HepG2 (cell line): ENCODE results near the gene FTL. TPM values are rescaled to one million over a fixed set of nuclear protein-coding genes. Genes with fewer than 3 reads are reported as not detected.

ENCODE experiments used
- CENPT ChIP-seq: sonication (generic); formaldehyde crosslinking; IDR thresholded peaks from 2 replicates; pipeline ENCODE4 v1.8.0; 2022; ENCODE audit warnings: low read depth, mild to moderate bottlenecking, moderate library complexity, missing genetic modification reagents
- CENPX ChIP-seq: sonication (generic); formaldehyde crosslinking; IDR thresholded peaks from 2 replicates; pipeline ENCODE4 v1.9.0; 2021; ENCODE audit warnings: mild to moderate bottlenecking, missing genetic modification reagents, moderate library complexity
- DBP ChIP-seq: sonication (generic); formaldehyde crosslinking; IDR thresholded peaks from 2 replicates; pipeline ENCODE4 v1.4.0; 2020; ENCODE audit warnings: missing genetic modification reagents; ENCODE audit errors: not compliant biosample characterization
- KAT8 ChIP-seq: IDR thresholded peaks from 2 replicates; pipeline ENCODE4 v1.6.1; 2016; ENCODE audit warnings: missing genetic modification reagents, missing compliant biosample characterization
- KLF12 ChIP-seq: sonication (generic); formaldehyde crosslinking; IDR thresholded peaks from 2 replicates; pipeline ENCODE4 v1.4.0; 2020; ENCODE audit warnings: missing genetic modification reagents, borderline replicate concordance
- MATR3 ChIP-seq: sonication (generic); formaldehyde crosslinking; IDR thresholded peaks from 2 replicates; pipeline ENCODE4 v1.4.0; 2020; ENCODE audit warnings: missing genetic modification reagents
- RERE ChIP-seq: IDR thresholded peaks from 2 replicates; pipeline ENCODE4 v1.6.1; 2016; ENCODE audit warnings: low read depth, missing genetic modification reagents, missing compliant biosample characterization
- SAP130 ChIP-seq: IDR thresholded peaks from 2 replicates; pipeline ENCODE4 v1.6.1; 2016; ENCODE audit warnings: low read depth
- SATB2 ChIP-seq: sonication (generic); formaldehyde crosslinking; IDR thresholded peaks from 2 replicates; pipeline ENCODE4 v1.5.0; 2020; ENCODE audit warnings: missing genetic modification reagents
- SMYD3 ChIP-seq: sonication (generic); formaldehyde crosslinking; IDR thresholded peaks from 2 replicates; pipeline ENCODE4 v1.8.1; 2023; ENCODE audit warnings: mild to moderate bottlenecking, missing genetic modification reagents
- TCF7 ChIP-seq: sonication (generic); IDR thresholded peaks from 2 replicates; pipeline ENCODE4 v1.6.1; 2016; ENCODE audit warnings: antibody characterized with exemption, low read depth
- THAP9 ChIP-seq: sonication (generic); formaldehyde crosslinking; IDR thresholded peaks from 2 replicates; pipeline ENCODE4; 2020; ENCODE audit warnings: missing genetic modification reagents, mild to moderate bottlenecking, borderline replicate concordance
- ZBTB44 ChIP-seq: sonication (generic); formaldehyde crosslinking; IDR thresholded peaks from 2 replicates; pipeline ENCODE4 v1.4.0; 2020; ENCODE audit warnings: missing genetic modification reagents
- ZEB1 ChIP-seq: IDR thresholded peaks from 2 replicates; pipeline ENCODE4 v1.6.1; 2012; ENCODE audit warnings: mild to moderate bottlenecking, low read depth, inconsistent platforms; ENCODE audit not compliant: insufficient replicate concordance
- ZMAT5 ChIP-seq: sonication (generic); formaldehyde crosslinking; IDR thresholded peaks from 2 replicates; pipeline ENCODE4 v1.5.0; 2020; ENCODE audit warnings: mild to moderate bottlenecking, low read depth, missing genetic modification reagents, borderline replicate concordance
- ZNF468 ChIP-seq: sonication (generic); formaldehyde crosslinking; IDR thresholded peaks from 2 replicates; pipeline ENCODE4 v1.8.0; 2022; ENCODE audit warnings: mild to moderate bottlenecking, moderate library complexity, missing genetic modification reagents
- ZNF547 ChIP-seq: sonication (generic); formaldehyde crosslinking; IDR thresholded peaks from 2 replicates; pipeline ENCODE4 v1.5.1; 2020; ENCODE audit warnings: mild to moderate bottlenecking, missing genetic modification reagents
- ZNF773 ChIP-seq: sonication (generic); formaldehyde crosslinking; IDR thresholded peaks from 2 replicates; pipeline ENCODE4 v1.4.0; 2020; ENCODE audit warnings: missing genetic modification reagents, borderline replicate concordance
- polyA plus RNA-seq, 8 experiments: library from polyadenylated mRNA; depleted of rRNA in 3 of 8; stranded (reverse) in 7 of 8; unstranded in 1 of 8; fragments of >200 nt; fragmentation: Illumina TruSeq in 4 of 8; extraction: Trizol in 4 of 8; gene quantifications; 2 replicates each; pipeline versions ENCODE4 v1.2.1 to v1.2.3, GENCODE V29; 2011 to 2016; ENCODE audit warnings: low read depth in 4 of 8, missing spikeins in 1 of 8, mixed read lengths in 1 of 8; ENCODE audit not compliant: insufficient read depth in 1 of 8
- total RNA-seq, 5 experiments: library from RNA; depleted of rRNA; stranded (reverse); fragments of >200 nt; fragmentation: Illumina TruSeq; extraction: Trizol; gene quantifications; 2 replicates each; pipeline ENCODE4 v1.2.3, GENCODE V29; 2016; ENCODE audit warnings: low read depth in 1 of 5

The FTL gene
- total and polyA plus RNA-seq, 2 of the 13 experiments (the other 11 are each of a cell fraction or from before 2014, with no cell fraction given), result 2,721 to 8,800 TPM

GRCh38 chr19:48965040-48965805 is at the start of gene FTL (continued):
- TF ChIP-seq MATR3 (no peak), ZNF773 (CRISPR knock-in tag) (peak; percentile 96), RERE (CRISPR knock-in tag) (0 out of 2 replicates have a peak, but pooled peaks have one; percentile 17), THAP9 (no peak; the same call in 1 of the 2 replicates), ZMAT5 (CRISPR knock-in tag) (no peak), KLF12 (peak; percentile 97), ZEB1 (peak; percentile 58), TCF7 (peak; percentile 12; the same call in 1 of the 2 replicates), ZNF547 (CRISPR knock-in tag) (peak; percentile 90), CENPX (CRISPR knock-in tag) (no peak), SAP130 (CRISPR knock-in tag) (peak; percentile 91), ZBTB44 (peak; percentile 78; the same call in 1 of the 2 replicates), SMYD3 (peak; percentile 30; the same call in 1 of the 2 replicates), SATB2 (peak; percentile 88; the same call in 1 of the 2 replicates), ZNF468 (CRISPR knock-in tag) (0 out of 2 replicates have a peak, but pooled peaks have one; percentile 76), CENPT (CRISPR knock-in tag) (no peak), KAT8 (CRISPR knock-in tag) (peak; percentile 76), DBP (CRISPR knock-in tag) (no peak)
